A204.1 (cell line): Measurements from ENCODE around the gene MIA.
A peak's percentile ranks its signal among the peaks of the same experiment; 100 is the strongest.
"Not testable (repeated sequence)": the region's sequence is repeated elsewhere in the genome, so short reads cannot be mapped to it uniquely, and the experiment has no call there.

Experiments used
- FAIRE-seq: peaks from 2 replicates; lab custom pipeline; 2012; peaks lifted over from hg19 to GRCh38; lab: Jason Lieb, UNC

The MIA gene

GRCh38 chr19:40750874-40751537 lies 24.3 kb upstream of the MIA start, which contains the start of gene SNRPA:
Gene SNRPA (plus strand): TSS chr19:40751203. CDS start chr19:40751409, 206 bp downstream.
- FAIRE-seq, result peak; percentile 83

GRCh38 chr19:40752257-40752781 lies 23.0 kb upstream of the MIA start:
- no peak for FAIRE-seq

- no peak for FAIRE-seq
These were observed 20.6 kb upstream of the MIA start for GRCh38 chr19:40754611-40755247.

- no peak for FAIRE-seq
These were observed 20.1 kb upstream of the MIA start for GRCh38 chr19:40755248-40755624.

GRCh38 chr19:40755791-40756190 lies 19.5 kb upstream of the MIA start:
- no peak for FAIRE-seq

GRCh38 chr19:40756502-40757110 lies 18.7 kb upstream of the MIA start:
- FAIRE-seq, result no peak

GRCh38 chr19:40758491-40758890 lies 16.8 kb upstream of the MIA start:
- FAIRE-seq, result no peak

- no peak for FAIRE-seq
These were observed 16.0 kb upstream of the MIA start for GRCh38 chr19:40759352-40759751.

- no peak for FAIRE-seq
These were observed 12.4 kb upstream of the MIA start for GRCh38 chr19:40762754-40763470.

- no peak for FAIRE-seq
These were observed 11.8 kb upstream of the MIA start for GRCh38 chr19:40763526-40763925.

GRCh38 chr19:40763963-40764362 lies 11.4 kb upstream of the MIA start:
- FAIRE-seq, result no peak

- FAIRE-seq, result not testable (repeated sequence)
These were observed 8.9 kb upstream of the MIA start for GRCh38 chr19:40766385-40766784.

GRCh38 chr19:40768869-40769268 lies 6.5 kb upstream of the MIA start:
- no peak for FAIRE-seq

- FAIRE-seq, result not testable (repeated sequence)
These were observed 4.0 kb upstream of the MIA start for GRCh38 chr19:40771101-40771862.

- FAIRE-seq, result no peak
These were observed 306 bp downstream of the MIA start for GRCh38 chr19:40775632-40776022.

- no peak for FAIRE-seq
These were observed 1.0 kb downstream of the MIA start for GRCh38 chr19:40776364-40776763.

- FAIRE-seq, result no peak
These were observed 1.8 kb downstream of the MIA start for GRCh38 chr19:40776932-40777644.

GRCh38 chr19:40777645-40777936 lies 2.3 kb downstream of the MIA start:
- no peak for FAIRE-seq

- FAIRE-seq, result peak; percentile 95
These were observed 2.8 kb downstream of the MIA start, which contains the start of gene RAB4B for GRCh38 chr19:40777937-40778705. Gene RAB4B (plus strand): TSS chr19:40778247. CDS start chr19:40778376, 129 bp downstream.

GRCh38 chr19:40778706-40779284 lies 3.5 kb downstream of the MIA start:
- no peak for FAIRE-seq
